BLaER1 treated with 17β-estradiol and CSF1 and Interleukin-3, amounts not matched to agents 10 nM and 100 nM (cell line): ENCODE results near the gene C14orf180.

Source experiments
- H3K27ac ChIP-seq, 11 experiments: shearing (Covaris generic); formaldehyde crosslinking; 2 replicates each; pipeline ENCODE4 v1.8.1; 2022
- H3K27me3 ChIP-seq, 11 experiments: shearing (Covaris generic); formaldehyde crosslinking; 2 replicates each; pipeline ENCODE4 v1.8.1; 2022
- H3K36me3 ChIP-seq, 11 experiments: shearing (Covaris generic); formaldehyde crosslinking; 2 replicates each; pipeline ENCODE4 v1.8.1; 2022
- H3K4me1 ChIP-seq, 10 experiments: shearing (Covaris generic); formaldehyde crosslinking; 2 replicates each; pipeline ENCODE4 v1.8.1; 2022
- H3K4me2 ChIP-seq, 11 experiments: shearing (Covaris generic); formaldehyde crosslinking; 2 replicates each; pipeline ENCODE4 v1.8.1; 2022
- H3K4me3 ChIP-seq, 10 experiments: shearing (Covaris generic); formaldehyde crosslinking; 2 replicates each; pipeline ENCODE4 v1.8.1; 2022
- H3K9ac ChIP-seq, 11 experiments: shearing (Covaris generic); formaldehyde crosslinking; 2 replicates each; pipeline ENCODE4 v1.8.1; 2022
- H3K9me3 ChIP-seq, 11 experiments: shearing (Covaris generic); formaldehyde crosslinking; replicated peaks in 1 of 11; 2 replicates each; pipeline ENCODE4 v1.8.1; 2022
- H4K20me1 ChIP-seq, 11 experiments: shearing (Covaris generic); formaldehyde crosslinking; 2 replicates each; pipeline ENCODE4 v1.8.1; 2022
- Cebpa-rat ChIP-seq, 11 experiments: shearing (Covaris generic); IDR thresholded peaks; 2 replicates each; pipeline ENCODE4 v1.8.1; 2022

Gene C14orf180

DNA sequence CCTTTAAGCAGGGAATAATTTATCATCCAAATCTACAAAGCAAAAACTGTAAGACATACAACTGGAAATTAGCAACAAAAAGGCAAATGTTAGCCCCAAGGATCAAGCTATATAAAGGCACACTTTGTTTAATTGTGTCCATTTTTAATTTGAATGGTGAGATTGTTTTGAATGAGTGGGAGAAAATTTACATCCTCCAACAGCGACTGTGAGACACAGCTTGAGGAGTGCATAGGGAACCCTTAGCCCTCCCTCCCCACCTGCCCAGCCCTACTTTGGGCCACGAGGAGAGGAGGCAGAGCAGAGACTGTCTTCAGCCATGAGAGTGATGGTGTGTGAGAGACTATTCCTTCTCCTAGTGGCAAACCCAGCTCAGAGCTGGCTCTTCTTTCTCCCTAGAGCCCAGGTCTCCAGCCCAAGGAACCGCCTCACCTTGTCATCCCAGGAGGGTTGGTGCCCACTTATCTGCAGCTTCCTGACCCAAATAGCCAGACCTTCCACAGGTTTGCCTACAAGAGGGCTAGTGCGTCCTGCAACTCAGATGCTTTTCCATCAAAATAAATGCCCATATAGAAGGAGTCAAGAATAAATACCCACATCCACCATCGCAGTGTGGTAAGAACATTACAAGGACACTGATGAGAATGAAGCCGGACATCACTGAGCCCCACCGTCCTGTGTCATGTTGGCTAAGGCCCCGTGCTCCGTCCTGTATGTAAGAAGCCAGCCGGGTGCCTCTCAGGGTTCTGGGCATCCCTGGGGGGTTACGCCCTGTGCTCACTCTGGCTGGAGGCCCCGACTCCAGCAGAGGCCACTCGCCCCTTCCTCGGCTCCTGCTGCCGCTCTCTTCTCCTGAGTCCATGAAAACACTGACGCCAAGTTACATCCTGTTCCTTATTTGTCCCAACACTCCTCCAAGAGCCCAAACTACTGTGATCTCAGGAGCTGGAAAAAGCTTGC is 36.4 kb upstream of the C14orf180 start:
- H3K4me3 ChIP-seq: no peak overlapping the region
- H3K9me3 ChIP-seq: no peaks in the 10 kb centered on the region
- H3K36me3 ChIP-seq: no peaks in the 10 kb centered on the region
- no peaks in the 10 kb centered on the region for H3K27me3 ChIP-seq
- TF ChIP-seq Cebpa-rat (IDR thresholded peaks at IDR 0.05): no peak
- H4K20me1 ChIP-seq: no peaks in the 10 kb centered on the region
- H3K27ac ChIP-seq: no peak overlapping the region
- no peak overlapping the region for H3K4me2 ChIP-seq
- H3K4me1 ChIP-seq: peaks cover 5 to 7% (median 5%) of the 10 kb centered on the region in 10 experiments
- no peak overlapping the region for H3K9ac ChIP-seq

DNA sequence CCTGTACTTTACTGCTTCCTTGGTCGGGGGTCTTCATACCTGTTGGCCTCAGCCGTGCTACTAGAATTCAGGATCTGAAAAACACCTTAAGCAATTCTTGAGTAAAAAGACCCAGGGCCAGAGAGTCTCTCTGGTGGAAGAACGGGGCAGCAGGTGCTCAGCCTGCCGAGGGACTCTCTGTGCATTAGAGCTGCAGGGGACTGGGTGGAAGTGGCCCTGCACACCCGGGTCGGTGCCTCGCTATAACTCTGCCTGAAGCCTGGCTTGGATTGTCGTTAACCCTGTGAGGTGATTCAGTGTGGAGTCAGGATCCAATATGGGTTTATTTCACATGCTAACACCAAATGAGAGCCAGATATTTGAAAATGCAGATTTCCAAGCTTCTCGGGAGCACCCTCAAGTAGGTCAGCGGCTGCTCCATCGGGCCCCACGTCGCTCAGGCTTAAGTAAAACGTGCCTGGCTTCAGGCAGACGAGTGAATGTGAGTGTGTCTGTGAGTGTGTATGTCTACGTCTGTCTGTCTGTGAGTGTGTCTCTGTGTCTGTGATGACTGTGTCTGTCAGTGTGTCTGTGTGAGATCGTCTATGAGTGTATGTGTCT is 35.1 kb upstream of the C14orf180 start:
- Histone ChIP-seq H3K27ac (no peak overlapping the region), H3K27me3 (no peaks in the 10 kb centered on the region), H3K36me3 (no peaks in the 10 kb centered on the region), H4K20me1 (no peaks in the 10 kb centered on the region), H3K4me1 (no peaks in the 10 kb centered on the region), H3K9ac (no peak overlapping the region), H3K9me3 (no peaks in the 10 kb centered on the region), H3K4me3 (no peak overlapping the region), H3K4me2 (no peak overlapping the region)
- TF ChIP-seq Cebpa-rat (IDR thresholded peaks at IDR 0.05): no peak

DNA sequence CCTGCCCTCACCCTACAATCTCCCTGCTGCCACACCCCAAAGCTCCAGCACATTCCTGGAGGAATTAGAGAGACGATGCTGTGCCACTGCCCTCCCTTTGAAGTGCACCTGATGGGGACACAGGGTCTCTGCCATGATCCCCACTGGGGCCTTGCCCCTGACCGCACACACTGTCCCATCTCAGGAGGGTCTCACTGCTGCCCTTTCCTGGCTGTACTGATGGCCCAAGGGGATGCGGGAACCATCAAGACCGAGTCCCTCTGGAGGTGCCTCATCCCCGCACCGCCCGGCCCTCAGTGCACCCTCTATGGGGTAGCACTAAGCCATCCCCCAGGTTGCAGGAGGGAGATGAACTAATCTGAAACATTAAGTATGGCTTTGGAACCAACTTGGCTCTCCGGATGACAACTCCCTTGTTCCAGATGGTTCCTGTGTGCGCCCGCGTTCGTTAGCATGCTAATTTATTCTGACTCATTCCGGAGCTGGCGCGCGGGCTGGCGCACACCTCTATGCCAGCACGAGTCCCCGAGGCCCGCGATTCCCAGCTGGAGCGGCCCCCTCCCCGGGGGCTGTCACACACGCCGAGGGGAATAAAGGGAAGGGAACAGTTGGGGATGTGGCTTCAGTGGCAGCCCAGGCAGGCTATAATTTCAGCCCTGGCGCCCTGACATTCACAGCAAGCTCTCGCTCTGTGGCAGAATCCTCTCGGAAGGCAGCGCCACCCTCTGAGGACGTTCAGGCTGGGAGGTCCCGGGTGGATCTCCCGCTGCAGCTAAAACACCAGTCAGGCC is 34.2 kb upstream of the C14orf180 start:
- no peaks in the 10 kb centered on the region for H3K27me3 ChIP-seq
- no peaks in the 10 kb centered on the region for H3K36me3 ChIP-seq
- no peaks in the 10 kb centered on the region for H3K4me1 ChIP-seq
- no peak overlapping the region for H3K4me2 ChIP-seq
- no peaks in the 10 kb centered on the region for H4K20me1 ChIP-seq
- no peak for TF ChIP-seq Cebpa-rat (IDR thresholded peaks at IDR 0.05)
- no peak overlapping the region for H3K4me3 ChIP-seq
- H3K27ac ChIP-seq: no peak overlapping the region
- no peaks in the 10 kb centered on the region for H3K9me3 ChIP-seq
- no peak overlapping the region for H3K9ac ChIP-seq

DNA sequence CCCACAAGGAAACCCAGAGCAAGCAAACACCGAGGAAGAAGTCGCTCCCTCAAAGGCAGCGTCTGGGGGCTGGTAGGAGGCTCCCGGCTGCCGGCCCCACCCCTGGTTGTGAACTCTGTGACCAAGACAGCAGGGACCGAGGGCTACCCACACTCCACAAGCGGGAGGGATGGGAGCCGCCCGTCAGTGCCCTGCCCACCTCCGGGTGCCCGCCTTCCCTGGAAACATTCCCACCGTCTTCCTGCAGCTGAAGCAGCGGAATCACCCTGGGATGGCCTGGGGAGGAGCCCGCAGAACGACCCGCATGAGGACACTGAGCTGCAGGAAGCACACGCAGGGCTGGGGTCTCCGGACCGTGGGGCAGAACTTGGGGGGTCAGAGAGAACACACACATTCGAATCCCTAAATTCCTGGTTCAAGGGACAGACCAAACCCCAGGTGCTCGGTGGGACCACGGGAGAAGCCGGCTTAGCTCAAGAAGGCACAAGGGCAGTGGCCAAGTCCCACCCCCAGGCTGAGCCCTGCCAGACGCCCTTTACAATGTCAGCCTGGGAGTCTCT is 33.5 kb upstream of the C14orf180 start:
- Histone ChIP-seq H4K20me1 (no peaks in the 10 kb centered on the region), H3K4me1 (peaks cover 0 to 2% (median 0%) of the 10 kb centered on the region in 10 experiments; a peak in 3 of 20 replicates), H3K4me2 (no peak overlapping the region), H3K27ac (no peak overlapping the region), H3K9ac (no peak overlapping the region), H3K36me3 (no peaks in the 10 kb centered on the region), H3K4me3 (no peak overlapping the region), H3K27me3 (no peaks in the 10 kb centered on the region), H3K9me3 (no peaks in the 10 kb centered on the region)
- TF ChIP-seq Cebpa-rat (IDR thresholded peaks at IDR 0.05): no peak

DNA sequence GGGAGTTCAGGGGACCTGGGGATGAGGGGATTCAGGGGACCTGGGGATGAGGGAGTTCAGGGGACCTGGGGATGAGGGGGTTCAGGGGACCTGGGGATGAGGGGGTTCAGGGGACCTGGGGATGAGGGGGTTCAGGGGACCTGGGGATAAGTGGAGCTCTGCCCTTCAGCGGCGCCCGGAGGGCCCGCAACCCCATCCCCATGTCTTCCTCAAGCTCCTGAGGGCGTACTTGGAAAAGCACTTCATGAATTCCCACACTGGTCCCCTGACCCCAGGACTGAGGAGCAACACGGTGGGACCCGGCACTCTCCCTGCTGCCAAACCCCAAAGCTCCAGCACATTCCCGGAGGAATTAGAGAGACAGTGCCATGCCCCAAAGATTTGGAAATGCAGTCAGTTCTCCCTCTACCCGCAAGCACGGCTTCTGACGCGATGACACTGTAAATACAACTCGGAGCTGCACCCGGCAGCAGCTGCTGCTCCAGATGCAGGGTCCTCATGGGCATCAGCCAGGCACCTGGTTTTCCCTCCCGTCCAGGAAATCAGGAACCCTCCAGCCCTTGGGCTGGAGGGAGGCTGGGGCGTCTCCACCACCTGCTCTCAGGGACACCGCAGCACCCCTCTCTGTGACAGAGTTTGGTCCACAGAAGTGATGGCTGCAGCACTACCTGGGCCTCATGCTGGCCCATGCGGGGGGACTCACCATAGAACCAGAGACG is 32.8 kb upstream of the C14orf180 start:
- no peak overlapping the region for H3K9ac ChIP-seq
- H3K27ac ChIP-seq: no peak overlapping the region
- peaks cover 0 to 8% (median 0%) of the 10 kb centered on the region in 10 experiments; a peak in 3 of 20 replicates for H3K4me1 ChIP-seq
- no peak overlapping the region for H3K4me2 ChIP-seq
- H3K4me3 ChIP-seq: no peak overlapping the region
- no peaks in the 10 kb centered on the region for H4K20me1 ChIP-seq
- H3K27me3 ChIP-seq: no peaks in the 10 kb centered on the region
- no peaks in the 10 kb centered on the region for H3K9me3 ChIP-seq
- no peak for TF ChIP-seq Cebpa-rat (IDR thresholded peaks at IDR 0.05)
- no peaks in the 10 kb centered on the region for H3K36me3 ChIP-seq

DNA sequence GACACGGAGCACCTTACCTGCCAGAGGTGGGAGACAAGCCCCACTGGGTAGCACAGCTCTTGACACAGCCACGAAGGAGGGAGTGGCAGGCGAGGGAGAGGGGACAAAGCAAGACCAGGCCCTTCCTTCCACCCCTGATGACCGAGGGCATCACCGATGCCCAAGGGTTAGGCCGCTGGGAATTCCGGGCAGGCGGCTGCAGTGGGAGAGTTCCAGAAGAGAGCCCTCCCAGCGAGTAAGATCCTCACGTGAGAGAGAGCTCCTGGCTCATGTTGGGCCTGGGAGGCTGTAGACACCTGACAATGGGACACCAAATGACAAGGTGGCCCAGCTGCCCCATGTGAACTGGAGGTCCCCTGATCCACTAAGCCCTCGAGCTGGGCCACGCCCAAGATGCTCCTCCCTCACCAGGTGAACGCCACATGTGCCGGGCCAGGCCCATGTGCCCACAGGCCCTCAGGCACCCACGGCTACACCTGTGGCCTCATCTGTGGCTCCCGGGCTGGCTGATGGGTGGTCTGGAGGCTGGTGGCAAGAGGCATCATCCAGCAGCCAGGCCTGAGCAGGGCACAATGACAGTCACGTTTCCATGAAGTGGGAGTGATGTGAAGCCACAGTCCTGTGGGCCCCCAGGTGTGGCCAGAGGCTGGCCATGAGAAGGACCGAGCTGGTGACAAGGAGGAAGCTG is 32.1 kb upstream of the C14orf180 start:
- Histone ChIP-seq H3K27me3 (no peaks in the 10 kb centered on the region), H3K36me3 (no peaks in the 10 kb centered on the region), H3K27ac (no peak overlapping the region), H4K20me1 (no peaks in the 10 kb centered on the region; a peak in 1 of 22 replicates), H3K4me2 (no peak overlapping the region), H3K4me3 (no peak overlapping the region), H3K9ac (no peak overlapping the region), H3K4me1 (peaks cover 0 to 8% (median 0%) of the 10 kb centered on the region in 10 experiments; a peak in 3 of 20 replicates), H3K9me3 (no peaks in the 10 kb centered on the region)
- no peak for TF ChIP-seq Cebpa-rat (IDR thresholded peaks at IDR 0.05)

DNA sequence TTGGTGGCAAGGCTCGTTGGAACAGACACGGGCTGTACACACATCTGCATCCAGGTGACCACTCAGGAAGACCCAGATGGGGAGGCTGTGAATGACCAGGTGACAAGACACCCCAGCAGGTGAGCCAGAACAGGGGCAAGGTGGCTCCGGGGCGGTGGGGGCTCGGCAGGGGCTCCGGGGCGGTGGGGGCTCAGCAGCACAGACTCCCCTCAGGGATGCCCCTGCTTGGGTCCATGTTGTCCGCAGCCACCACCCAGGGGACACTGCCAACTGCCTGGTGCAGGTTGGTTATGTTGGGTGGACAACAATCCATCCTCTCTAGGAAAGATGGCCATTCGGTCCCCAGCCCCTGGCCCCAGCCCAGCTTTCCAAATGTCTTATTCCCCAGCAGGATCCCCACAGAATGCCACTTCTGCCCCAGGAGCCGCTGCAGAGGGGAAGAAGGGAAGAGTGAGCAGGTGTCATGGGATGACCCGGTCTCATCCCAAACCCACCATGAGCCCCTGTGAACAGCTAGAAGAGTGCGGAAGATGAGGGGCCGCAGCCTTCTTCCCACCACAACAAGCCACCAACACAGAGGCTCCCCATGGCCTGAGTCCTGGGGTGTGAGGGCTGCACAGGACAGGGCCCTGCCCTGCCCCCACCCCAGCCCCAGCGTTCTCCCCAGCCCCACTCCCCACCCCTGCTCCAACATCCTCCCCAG is 31.4 kb upstream of the C14orf180 start:
- Histone ChIP-seq H3K4me3 (no peak overlapping the region), H3K4me1 (peaks cover 0 to 8% (median 0%) of the 10 kb centered on the region in 10 experiments; a peak in 3 of 20 replicates), H3K36me3 (no peaks in the 10 kb centered on the region), H4K20me1 (no peaks in the 10 kb centered on the region; a peak in 1 of 22 replicates), H3K9ac (no peak overlapping the region), H3K4me2 (no peak overlapping the region), H3K27ac (no peak overlapping the region), H3K27me3 (no peaks in the 10 kb centered on the region), H3K9me3 (no peaks in the 10 kb centered on the region)
- TF ChIP-seq Cebpa-rat (IDR thresholded peaks at IDR 0.05): no peak
